Sigmoid colon (tissue), 4 donors: ENCODE results near the gene COG6.

ENCODE experiments used
- EP300 ChIP-seq, 4 donors: sonication (generic); formaldehyde crosslinking; IDR thresholded peaks; one replicate each; pipeline ENCODE4 v1.6.1; 2017; ENCODE audit warnings: antibody characterized with exemption in 4 of 4
- POLR2A ChIP-seq, 2 donors: fragments of 450-650 bp; IDR thresholded peaks; one replicate each; pipeline ENCODE4 v1.6.1; 2016; ENCODE audit warnings: antibody characterized with exemption in 2 of 2, mild to moderate bottlenecking in 2 of 2, moderate library complexity in 2 of 2
- TF ChIP-seq, protein P1 (sequence below), 4 experiments: fragments of 450-650 bp in 3 of 4; fragments of 200-600 bp in 1 of 4; IDR thresholded peaks; one replicate each; pipeline ENCODE4 v1.5.1; 2016 to 2019; ENCODE audit warnings: antibody characterized with exemption in 4 of 4, mild to moderate bottlenecking in 3 of 4, moderate library complexity in 2 of 4

DNA sequence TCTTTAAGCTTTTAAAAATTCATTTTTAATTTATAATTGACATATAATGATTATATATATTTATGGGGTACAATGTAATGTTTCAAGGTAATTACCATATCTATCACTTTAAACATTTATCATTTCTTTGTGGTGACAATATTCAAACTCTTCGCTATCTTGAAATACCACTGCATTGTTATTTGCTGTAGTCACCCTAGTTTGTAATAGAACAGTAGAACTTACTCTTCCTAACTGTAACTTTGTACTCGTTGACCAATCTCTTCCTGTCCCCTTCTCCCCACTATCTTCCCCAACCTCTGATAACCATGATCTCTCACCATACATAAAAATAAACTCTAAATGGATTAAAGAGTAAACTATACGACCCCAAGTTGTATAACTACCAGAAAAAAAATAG, 20.4 kb downstream of the COG6 start:
- TF ChIP-seq, protein P1, sequence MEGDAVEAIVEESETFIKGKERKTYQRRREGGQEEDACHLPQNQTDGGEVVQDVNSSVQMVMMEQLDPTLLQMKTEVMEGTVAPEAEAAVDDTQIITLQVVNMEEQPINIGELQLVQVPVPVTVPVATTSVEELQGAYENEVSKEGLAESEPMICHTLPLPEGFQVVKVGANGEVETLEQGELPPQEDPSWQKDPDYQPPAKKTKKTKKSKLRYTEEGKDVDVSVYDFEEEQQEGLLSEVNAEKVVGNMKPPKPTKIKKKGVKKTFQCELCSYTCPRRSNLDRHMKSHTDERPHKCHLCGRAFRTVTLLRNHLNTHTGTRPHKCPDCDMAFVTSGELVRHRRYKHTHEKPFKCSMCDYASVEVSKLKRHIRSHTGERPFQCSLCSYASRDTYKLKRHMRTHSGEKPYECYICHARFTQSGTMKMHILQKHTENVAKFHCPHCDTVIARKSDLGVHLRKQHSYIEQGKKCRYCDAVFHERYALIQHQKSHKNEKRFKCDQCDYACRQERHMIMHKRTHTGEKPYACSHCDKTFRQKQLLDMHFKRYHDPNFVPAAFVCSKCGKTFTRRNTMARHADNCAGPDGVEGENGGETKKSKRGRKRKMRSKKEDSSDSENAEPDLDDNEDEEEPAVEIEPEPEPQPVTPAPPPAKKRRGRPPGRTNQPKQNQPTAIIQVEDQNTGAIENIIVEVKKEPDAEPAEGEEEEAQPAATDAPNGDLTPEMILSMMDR (IDR thresholded peaks at IDR 0.05), result no peak
- TF ChIP-seq POLR2A (IDR thresholded peaks at IDR 0.05) (no peak), EP300 (IDR thresholded peaks at IDR 0.05) (no peak)
